ENCODE results near the gene PAIP2B.
"Not testable (repeated sequence)": the region's sequence is repeated elsewhere in the genome, so short reads cannot be mapped to it uniquely, and the experiment has no call there.

PAIP2B gene

DNA sequence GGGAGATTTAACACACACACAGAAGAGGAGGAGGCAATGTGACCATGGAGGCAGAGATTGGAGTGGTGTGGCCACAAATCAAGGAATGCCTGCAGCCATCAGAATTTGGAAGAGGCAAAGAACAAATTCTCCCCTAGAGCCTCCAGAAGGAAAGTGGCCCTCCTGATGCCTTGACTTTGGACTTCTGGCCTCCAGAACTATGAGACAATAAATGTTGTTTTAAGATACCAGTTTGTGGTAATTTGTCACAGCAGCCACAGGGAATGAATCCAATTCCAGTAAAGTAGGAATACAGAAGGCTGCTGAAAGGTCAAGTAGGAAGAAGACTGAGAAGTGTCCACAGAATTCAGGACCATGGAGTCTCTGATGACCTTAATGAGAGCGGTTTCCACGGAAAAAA is 18.1 kb downstream of the PAIP2B start:
- Histone ChIP-seq H3K4me1 (ENCODE audit: insufficient read depth, low read length) (no peaks in the 10 kb centered on the region), H3K9me3 (ENCODE audit: low read length) (no peaks in the 10 kb centered on the region), H3K27me3 (ENCODE audit: insufficient read depth, low read length) (no peaks in the 10 kb centered on the region), H3K4me3 (ENCODE audit: low read length) (no peak overlapping the region), H3K36me3 (ENCODE audit: insufficient read depth, low read length) (no peaks in the 10 kb centered on the region), H2AFZ (ENCODE audit: low read depth, low read length) (no peak overlapping the region)

DNA sequence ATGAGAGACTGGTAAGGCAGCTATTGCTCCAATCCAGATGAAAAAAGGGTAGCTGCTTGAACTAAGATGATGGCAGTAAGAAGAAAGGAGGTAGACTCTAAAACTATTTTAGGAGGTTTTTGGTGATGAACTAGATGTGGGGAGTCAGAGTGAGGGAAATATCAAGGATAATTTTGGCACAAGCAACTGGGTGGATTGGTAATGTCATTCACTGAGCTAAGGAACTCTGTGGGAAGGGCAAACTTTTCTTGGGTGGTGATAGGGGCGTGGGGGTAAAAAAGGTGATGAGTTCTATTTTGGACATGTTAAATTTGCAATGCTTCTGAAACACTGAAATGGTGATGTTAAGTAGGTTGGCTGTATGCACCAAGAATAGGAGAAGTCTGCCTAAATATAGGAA is 19.3 kb downstream of the PAIP2B start:
- Histone ChIP-seq H2AFZ (ENCODE audit: low read depth, low read length) (no peak overlapping the region), H3K4me3 (ENCODE audit: low read length) (no peak overlapping the region), H3K27me3 (ENCODE audit: insufficient read depth, low read length) (no peaks in the 10 kb centered on the region), H3K9me3 (ENCODE audit: low read length) (no peaks in the 10 kb centered on the region), H3K4me1 (ENCODE audit: insufficient read depth, low read length) (no peaks in the 10 kb centered on the region), H3K36me3 (ENCODE audit: insufficient read depth, low read length) (no peaks in the 10 kb centered on the region)

DNA sequence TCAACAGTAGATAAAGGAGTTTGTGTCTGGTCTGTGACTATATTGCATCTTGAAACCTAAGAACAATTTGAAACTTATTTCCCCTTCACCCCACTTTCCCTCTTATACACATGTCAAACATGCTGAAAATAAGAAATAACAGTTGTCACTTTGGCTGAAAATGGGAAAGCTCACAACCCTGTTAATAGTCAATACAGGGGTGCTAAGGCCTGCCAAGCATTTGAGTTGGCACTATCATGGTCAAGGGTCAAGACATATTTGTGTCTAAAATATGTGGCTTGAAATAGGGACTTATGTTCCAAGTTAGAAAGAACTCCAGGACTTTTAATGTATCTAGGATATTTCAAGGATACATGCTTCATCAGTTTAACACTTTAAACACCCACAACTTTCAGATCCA is 20.6 kb downstream of the PAIP2B start:
- Histone ChIP-seq H3K4me1 (ENCODE audit: insufficient read depth, low read length) (no peaks in the 10 kb centered on the region), H3K36me3 (ENCODE audit: insufficient read depth, low read length) (peaks cover 3% of the 10 kb centered on the region), H3K4me3 (ENCODE audit: low read length) (no peak overlapping the region), H3K9me3 (ENCODE audit: low read length) (no peaks in the 10 kb centered on the region), H3K27me3 (ENCODE audit: insufficient read depth, low read length) (no peaks in the 10 kb centered on the region), H2AFZ (ENCODE audit: low read depth, low read length) (no peak overlapping the region)

DNA sequence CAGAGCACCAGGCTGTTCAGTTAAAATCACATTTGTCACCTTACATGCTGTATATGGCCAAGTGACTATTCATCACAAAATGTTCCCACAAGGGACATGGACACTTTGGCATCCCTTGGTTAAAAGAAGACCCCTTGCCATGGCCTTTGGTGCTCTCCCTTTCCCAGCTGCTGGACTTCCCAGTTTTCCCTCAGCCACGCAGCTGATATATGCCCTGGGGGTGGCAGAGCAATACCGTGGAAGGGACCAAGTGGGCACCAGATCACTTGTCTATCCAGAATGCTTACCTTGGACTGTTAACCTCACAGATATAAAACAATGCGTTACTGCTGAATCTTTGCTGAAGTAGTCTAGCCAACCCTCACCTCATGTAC is 35.3 kb downstream of the PAIP2B start:
- Histone ChIP-seq H3K4me1 (ENCODE audit: insufficient read depth, low read length) (no peaks in the 10 kb centered on the region), H2AFZ (ENCODE audit: low read depth, low read length) (no peak overlapping the region), H3K4me3 (ENCODE audit: low read length) (no peak overlapping the region), H3K27me3 (ENCODE audit: insufficient read depth, low read length) (no peaks in the 10 kb centered on the region), H3K9me3 (ENCODE audit: low read length) (no peaks in the 10 kb centered on the region), H3K36me3 (ENCODE audit: insufficient read depth, low read length) (no peaks in the 10 kb centered on the region)

DNA sequence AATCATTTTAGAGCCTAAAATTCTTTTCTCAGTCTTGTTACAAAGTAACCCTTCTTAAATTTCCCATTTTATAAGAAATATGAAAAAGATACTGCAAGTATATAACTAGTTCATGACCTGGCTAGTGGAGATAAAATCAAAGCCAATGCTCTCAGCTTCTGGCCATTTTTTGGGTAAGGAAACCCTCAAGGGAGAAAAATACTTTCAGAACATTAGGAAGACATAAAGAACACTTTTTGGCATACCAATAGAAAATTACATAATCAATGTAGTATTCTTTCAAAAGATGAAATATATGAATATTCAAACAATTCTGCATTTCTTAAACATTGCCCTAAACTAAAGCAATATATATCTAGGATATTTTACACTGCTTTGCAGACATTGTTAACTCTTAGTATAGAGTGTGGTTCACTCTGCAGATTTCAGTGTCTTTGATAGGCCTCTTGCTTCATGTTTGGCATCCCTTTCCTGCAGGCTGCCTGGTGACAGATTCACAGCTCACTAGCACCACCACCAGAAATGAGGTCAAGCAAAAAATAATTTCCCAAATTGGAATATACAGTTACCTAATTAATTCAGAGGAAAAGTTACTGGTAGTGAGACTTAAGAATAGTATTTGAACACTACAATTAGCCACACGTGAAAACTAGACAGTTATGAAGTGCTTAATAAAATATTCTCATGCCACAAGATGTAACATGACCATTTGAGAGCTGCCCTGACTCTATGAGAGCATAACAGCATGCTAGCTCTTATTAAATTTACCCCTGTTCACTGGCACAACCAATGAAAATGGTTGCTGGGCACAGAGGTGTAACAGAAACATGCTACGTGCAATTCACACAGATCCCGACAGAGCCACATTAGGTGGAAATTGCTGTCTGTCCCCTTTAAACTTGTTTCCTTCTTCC is 36.0 kb downstream of the PAIP2B start:
- no peaks in the 10 kb centered on the region for H3K27me3 ChIP-seq (ENCODE audit: insufficient read depth, low read length)
- no peaks in the 10 kb centered on the region for H3K4me1 ChIP-seq (ENCODE audit: insufficient read depth, low read length)
- no peak overlapping the region for H2AFZ ChIP-seq (ENCODE audit: low read depth, low read length)
- no peaks in the 10 kb centered on the region for H3K9me3 ChIP-seq (ENCODE audit: low read length)
- no peaks in the 10 kb centered on the region for H3K36me3 ChIP-seq (ENCODE audit: insufficient read depth, low read length)
- no peak overlapping the region for H3K4me3 ChIP-seq (ENCODE audit: low read length)

DNA sequence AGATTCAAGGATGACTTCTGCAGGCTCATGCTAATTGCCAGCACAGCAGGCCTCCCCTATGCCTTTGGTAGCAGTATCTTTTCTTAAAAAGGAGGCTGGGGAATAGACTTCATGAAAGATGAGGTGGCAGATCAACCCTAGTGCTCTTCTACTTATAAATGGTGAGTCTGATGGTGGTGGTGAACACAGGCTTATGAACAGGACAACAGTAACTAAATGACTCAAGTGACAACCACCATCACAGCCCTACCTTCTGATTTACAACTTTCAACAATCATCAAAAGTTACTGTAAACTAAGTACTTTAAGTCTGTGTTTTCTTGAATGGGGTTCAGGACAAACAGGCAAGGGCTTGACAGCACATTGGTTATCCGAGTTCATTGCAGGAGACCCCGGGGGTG is 39.3 kb downstream of the PAIP2B start:
- Histone ChIP-seq H3K4me1 (ENCODE audit: insufficient read depth, low read length) (no peaks in the 10 kb centered on the region), H3K36me3 (ENCODE audit: insufficient read depth, low read length) (no peaks in the 10 kb centered on the region), H3K27me3 (ENCODE audit: insufficient read depth, low read length) (no peaks in the 10 kb centered on the region), H3K4me3 (ENCODE audit: low read length) (no peak overlapping the region), H2AFZ (ENCODE audit: low read depth, low read length) (no peak overlapping the region), H3K9me3 (ENCODE audit: low read length) (no peaks in the 10 kb centered on the region)

DNA sequence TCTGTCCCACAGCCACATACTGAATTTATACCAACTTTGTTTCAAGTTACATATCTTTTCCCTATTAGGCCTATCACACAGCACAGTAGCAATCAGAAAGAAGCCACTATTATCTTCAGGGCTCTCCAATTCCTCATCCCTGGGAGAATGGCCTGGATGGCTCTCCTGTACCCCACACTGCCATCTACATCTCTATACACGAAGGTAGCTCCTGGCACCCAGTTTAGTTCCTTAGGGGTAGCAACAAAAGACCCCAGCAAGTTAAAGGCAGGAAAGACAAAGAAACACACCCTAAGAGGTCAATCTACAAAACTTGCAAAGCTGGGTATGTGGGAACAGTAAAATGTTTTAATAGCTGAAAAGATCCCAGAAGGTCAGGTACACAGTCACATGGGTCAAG is 39.9 kb downstream of the PAIP2B start:
- Histone ChIP-seq H3K4me1 (ENCODE audit: insufficient read depth, low read length) (no peaks in the 10 kb centered on the region), H3K36me3 (ENCODE audit: insufficient read depth, low read length) (no peaks in the 10 kb centered on the region), H3K9me3 (ENCODE audit: low read length) (no peaks in the 10 kb centered on the region), H2AFZ (ENCODE audit: low read depth, low read length) (no peak overlapping the region), H3K4me3 (ENCODE audit: low read length) (no peak overlapping the region), H3K27me3 (ENCODE audit: insufficient read depth, low read length) (no peaks in the 10 kb centered on the region)

DNA sequence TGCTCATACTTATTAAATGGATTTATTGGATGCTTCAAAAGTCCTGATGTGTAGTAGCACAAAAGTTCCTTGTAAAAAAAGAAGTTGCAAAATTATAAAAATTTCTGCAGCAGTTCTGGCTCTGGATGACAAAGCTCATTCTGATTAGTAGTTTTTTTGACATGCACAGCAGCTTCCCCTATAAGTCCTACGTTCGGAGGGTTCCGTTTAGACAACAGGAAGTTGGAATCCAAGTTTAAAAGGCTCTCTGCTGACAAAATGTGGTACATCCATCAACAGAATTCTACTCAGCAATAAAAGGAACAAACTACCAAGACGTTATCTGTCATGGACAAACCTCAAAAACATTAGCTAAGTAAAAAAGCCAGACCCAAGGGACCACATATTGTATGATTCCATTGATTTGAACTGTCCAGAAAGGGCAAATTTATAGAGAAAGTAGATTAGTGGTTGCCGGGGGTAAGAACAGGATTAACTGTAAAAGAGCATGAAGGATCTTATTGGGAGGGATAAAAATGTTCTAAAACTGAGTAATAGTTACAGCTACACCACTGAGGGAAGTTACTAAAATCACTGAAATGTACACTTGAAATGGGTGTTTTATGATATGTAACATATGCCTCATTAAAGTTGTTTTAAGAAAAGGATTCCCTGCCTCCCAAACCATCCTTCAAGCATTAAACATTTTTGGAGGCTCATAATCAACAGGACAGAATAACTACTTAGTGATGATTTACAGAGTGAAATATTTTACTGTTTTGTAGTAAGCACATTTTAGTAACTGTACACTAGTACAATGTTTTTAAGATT is 43.4 kb downstream of the PAIP2B start:
- not testable (repeated sequence) for H3K4me3 ChIP-seq (ENCODE audit: low read length); H3K36me3 ChIP-seq (ENCODE audit: insufficient read depth, low read length); H2AFZ ChIP-seq (ENCODE audit: low read depth, low read length); H3K9me3 ChIP-seq (ENCODE audit: low read length); H3K27me3 ChIP-seq (ENCODE audit: insufficient read depth, low read length); H3K4me1 ChIP-seq (ENCODE audit: insufficient read depth, low read length)

DNA sequence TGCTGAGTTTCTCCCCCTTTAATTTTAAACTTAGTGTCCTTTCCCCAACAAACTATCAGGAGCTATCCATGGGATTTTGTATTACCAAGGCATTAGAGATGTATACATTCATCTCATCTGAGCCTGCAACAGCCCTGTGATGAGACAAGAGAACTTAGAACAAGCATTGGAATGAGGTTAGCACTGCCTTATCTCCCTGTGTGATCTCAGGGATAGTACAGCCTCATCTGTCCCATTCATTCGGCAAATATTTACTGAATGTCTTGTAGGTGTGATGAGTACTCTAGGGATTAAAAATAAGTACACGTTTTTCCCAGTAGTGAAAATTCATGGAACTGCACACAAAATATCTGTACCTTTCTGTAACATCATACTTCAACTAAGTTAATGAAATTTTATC is 45.6 kb downstream of the PAIP2B start:
- no peaks in the 10 kb centered on the region for H3K9me3 ChIP-seq (ENCODE audit: low read length)
- H3K36me3 ChIP-seq (ENCODE audit: insufficient read depth, low read length), result no peaks in the 10 kb centered on the region
- H3K4me3 ChIP-seq (ENCODE audit: low read length), result no peak overlapping the region
- H3K4me1 ChIP-seq (ENCODE audit: insufficient read depth, low read length), result no peaks in the 10 kb centered on the region
- H3K27me3 ChIP-seq (ENCODE audit: insufficient read depth, low read length), result no peaks in the 10 kb centered on the region
- H2AFZ ChIP-seq (ENCODE audit: low read depth, low read length), result no peak overlapping the region

DNA sequence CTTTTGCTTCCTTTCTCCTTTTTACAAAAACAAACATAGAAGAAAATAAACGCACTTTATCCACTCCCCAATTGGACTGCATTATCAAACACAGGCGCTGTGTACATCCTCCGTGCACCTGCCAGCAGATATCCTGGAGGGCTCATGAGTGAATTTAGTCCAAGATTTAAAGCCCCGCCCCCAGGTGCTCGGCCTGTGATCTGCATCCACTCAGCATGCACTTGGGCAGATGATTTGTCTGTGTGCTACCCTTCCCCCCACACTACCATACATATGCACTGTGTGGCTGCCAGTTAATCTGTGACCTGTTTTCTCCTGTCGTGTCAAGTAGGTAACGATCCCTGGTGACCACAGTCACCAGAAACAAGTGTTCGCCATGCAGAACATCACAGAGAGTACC is 48.1 kb downstream of the PAIP2B start:
- H2AFZ ChIP-seq (ENCODE audit: low read depth, low read length); H3K4me1 ChIP-seq (ENCODE audit: insufficient read depth, low read length); H3K36me3 ChIP-seq (ENCODE audit: insufficient read depth, low read length); H3K9me3 ChIP-seq (ENCODE audit: low read length); H3K4me3 ChIP-seq (ENCODE audit: low read length); H3K27me3 ChIP-seq (ENCODE audit: insufficient read depth, low read length): not testable (repeated sequence)

DNA sequence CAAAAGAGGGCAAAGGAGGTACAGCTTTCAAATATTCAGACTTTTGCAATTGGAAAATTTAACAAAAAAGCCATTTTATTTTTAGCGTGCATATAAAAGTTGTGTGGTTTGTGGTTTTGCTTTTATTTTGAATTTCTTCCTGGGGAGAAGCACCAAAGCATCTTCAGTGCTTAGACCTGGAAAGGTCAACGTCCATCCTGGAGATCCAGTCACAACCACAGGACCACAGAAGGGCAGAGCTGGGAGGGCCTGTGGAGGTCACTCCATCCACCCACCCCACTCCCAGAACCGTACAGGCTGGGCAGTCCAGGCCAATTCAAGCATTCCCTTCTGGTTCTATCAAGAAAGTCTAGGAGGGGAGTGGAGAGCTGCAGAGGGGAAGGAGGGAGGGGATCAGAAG is 52.7 kb downstream of the PAIP2B start:
- no peak overlapping the region for H3K4me3 ChIP-seq (ENCODE audit: low read length)
- no peak overlapping the region for H2AFZ ChIP-seq (ENCODE audit: low read depth, low read length)
- no peaks in the 10 kb centered on the region for H3K27me3 ChIP-seq (ENCODE audit: insufficient read depth, low read length)
- H3K36me3 ChIP-seq (ENCODE audit: insufficient read depth, low read length), result no peaks in the 10 kb centered on the region
- H3K9me3 ChIP-seq (ENCODE audit: low read length), result no peaks in the 10 kb centered on the region
- no peaks in the 10 kb centered on the region for H3K4me1 ChIP-seq (ENCODE audit: insufficient read depth, low read length)

DNA sequence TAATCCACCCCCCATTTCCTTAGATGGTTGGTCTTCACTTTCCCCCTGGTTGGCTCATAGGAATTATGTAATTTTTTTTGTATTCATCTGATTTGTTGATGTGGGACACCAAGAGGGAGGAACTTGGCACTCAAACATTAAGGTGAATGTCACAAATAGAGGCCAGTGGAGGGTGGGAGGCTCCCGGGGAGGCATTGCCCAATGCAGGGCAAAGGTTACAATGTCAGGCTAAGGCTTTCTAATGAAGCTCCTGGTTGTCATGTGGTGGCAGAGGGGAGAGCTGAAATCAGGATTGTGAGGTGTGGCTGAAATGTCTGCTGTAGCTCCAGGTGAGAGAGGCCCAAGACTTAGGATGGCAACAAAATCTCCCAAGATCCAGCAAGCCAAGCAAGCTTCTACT is 53.8 kb downstream of the PAIP2B start:
- Histone ChIP-seq H3K36me3 (ENCODE audit: insufficient read depth, low read length) (no peaks in the 10 kb centered on the region), H2AFZ (ENCODE audit: low read depth, low read length) (no peak overlapping the region), H3K4me3 (ENCODE audit: low read length) (no peak overlapping the region), H3K27me3 (ENCODE audit: insufficient read depth, low read length) (no peaks in the 10 kb centered on the region), H3K4me1 (ENCODE audit: insufficient read depth, low read length) (no peaks in the 10 kb centered on the region), H3K9me3 (ENCODE audit: low read length) (no peaks in the 10 kb centered on the region)

DNA sequence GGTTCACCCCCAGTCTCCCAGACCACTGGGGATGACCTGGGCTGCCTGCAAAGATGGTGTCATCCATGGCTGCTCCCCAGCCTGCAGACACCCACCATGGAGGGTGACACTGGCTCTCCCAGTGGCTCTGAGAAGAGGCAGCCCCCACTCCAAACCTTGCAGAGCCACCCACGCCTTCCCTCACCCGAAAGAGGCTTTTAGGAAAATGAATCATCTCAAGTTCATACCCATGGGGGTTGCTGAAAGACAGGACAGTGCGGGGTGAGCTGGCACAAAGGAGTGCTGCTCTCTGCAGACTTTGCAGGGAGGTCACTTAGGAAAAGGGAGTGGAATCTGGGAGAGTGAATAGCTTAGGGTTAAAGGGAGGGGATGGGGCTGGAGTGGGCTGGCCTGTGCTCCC is 60.1 kb downstream of the PAIP2B start:
- Histone ChIP-seq H3K4me1 (ENCODE audit: insufficient read depth, low read length) (no peaks in the 10 kb centered on the region), H3K4me3 (ENCODE audit: low read length) (no peak overlapping the region), H3K36me3 (ENCODE audit: insufficient read depth, low read length) (no peaks in the 10 kb centered on the region), H2AFZ (ENCODE audit: low read depth, low read length) (no peak overlapping the region), H3K27me3 (ENCODE audit: insufficient read depth, low read length) (peaks cover 8% of the 10 kb centered on the region), H3K9me3 (ENCODE audit: low read length) (no peaks in the 10 kb centered on the region)

Measured in neuron (in vitro differentiated cells).